IMR-90 (cell line): ENCODE measurements around the gene PAM16. TPM values are rescaled to one million over a fixed set of nuclear protein-coding genes. Genes with fewer than 3 reads are reported as not detected.
A peak's percentile ranks its signal among the peaks of the same experiment; 100 is the strongest.

Source experiments
- ATAC-seq: fragments of 200-7000 bp; cut with Tn5 transposase; 2 replicates; pipeline ENCODE4 v1.9.1; 2020; ENCODE audit warnings: low read depth, mild to moderate bottlenecking, moderate library complexity
- BruUV-seq: library from RNA; stranded (reverse); fragments of 400-500 nt; replicated peaks from 2 replicates; lab custom pipeline; 2021; lab: Mats Ljungman, UMichigan
- CTCF ChIA-PET: fragments of 300-600 bp; formaldehyde crosslinking; extraction: SDS; loops from one replicate; lab custom pipeline; 2021; ENCODE audit warnings: antibody characterized with exemption; lab: Yijun Ruan, JAX
- POLR2A ChIA-PET: fragments of 300-600 bp; sonication (Branson Sonifier 250); formaldehyde crosslinking; loops from one replicate; lab custom pipeline; 2022; ENCODE audit warnings: antibody characterized with exemption; ENCODE audit not compliant: unreplicated experiment; lab: Charles Lee
- DNase-seq: peaks from one replicate; pipeline ENCODE4 v3.0.0; 2013
- H2AFZ ChIP-seq: replicated peaks from 2 replicates; pipeline ENCODE3; 2013; ENCODE audit warnings: low read length, mild to moderate bottlenecking; ENCODE audit not compliant: poor library complexity
- H2AK5ac ChIP-seq: 2 replicates; pipeline ENCODE4 v1.6.1; 2013; ENCODE audit warnings: low read depth, low read length, inconsistent platforms
- H2AK9ac ChIP-seq: replicated peaks from 2 replicates; pipeline ENCODE3; 2013; ENCODE audit warnings: mild to moderate bottlenecking, low read depth, low read length, moderate library complexity; ENCODE audit not compliant: poor library complexity
- H2BK120ac ChIP-seq: 2 replicates; pipeline ENCODE4 v1.6.1; 2013; ENCODE audit warnings: low read depth, low read length, inconsistent platforms
- H2BK15ac ChIP-seq: 3 replicates; pipeline ENCODE4 v1.6.1; 2013; ENCODE audit warnings: low read depth, low read length, inconsistent platforms
- H2BK20ac ChIP-seq: 2 replicates; pipeline ENCODE4 v1.6.1; 2013; ENCODE audit warnings: low read depth, mild to moderate bottlenecking, inconsistent platforms, low read length, moderate library complexity
- H2BK5ac ChIP-seq: 2 replicates; pipeline ENCODE4 v1.6.1; 2013; ENCODE audit warnings: mild to moderate bottlenecking, low read depth, low read length, inconsistent platforms; ENCODE audit not compliant: poor library complexity, severe bottlenecking
- H3K14ac ChIP-seq: replicated peaks from 2 replicates; pipeline ENCODE4 v1.6.1; 2013; ENCODE audit warnings: low read depth, low read length, inconsistent platforms
- H3K18ac ChIP-seq: 2 replicates; pipeline ENCODE4 v1.6.1; 2013; ENCODE audit warnings: low read depth, low read length, control low read depth
- H3K23ac ChIP-seq: 2 replicates; pipeline ENCODE4 v1.6.1; 2013; ENCODE audit warnings: low read depth, low read length, inconsistent platforms
- H3K27ac ChIP-seq: 2 replicates; pipeline ENCODE4 v1.5.1; 2013; ENCODE audit warnings: mild to moderate bottlenecking, control low read depth, low read length; ENCODE audit not compliant: insufficient read depth
- H3K27me3 ChIP-seq: 2 replicates; pipeline ENCODE4 v1.6.1; 2013; ENCODE audit warnings: low read length; ENCODE audit not compliant: control insufficient read depth, insufficient read depth
- H3K36me3 ChIP-seq: 2 replicates; pipeline ENCODE4 v1.6.1; 2013; ENCODE audit warnings: low read length, mixed read lengths; ENCODE audit not compliant: control insufficient read depth, insufficient read depth
- H3K4ac ChIP-seq: 2 replicates; pipeline ENCODE4 v1.6.1; 2013; ENCODE audit warnings: low read depth, low read length, inconsistent platforms
- H3K4me1 ChIP-seq: 2 replicates; pipeline ENCODE4 v1.6.1; 2013; ENCODE audit warnings: low read length, mixed read lengths; ENCODE audit not compliant: control insufficient read depth, insufficient read depth
- H3K4me2 ChIP-seq: 2 replicates; pipeline ENCODE4 v1.6.1; 2013; ENCODE audit warnings: low read depth, mild to moderate bottlenecking, control low read depth, low read length, moderate library complexity
- H3K4me3 ChIP-seq: 2 replicates; pipeline ENCODE4 v1.5.1; 2013; ENCODE audit warnings: low read depth, mild to moderate bottlenecking, control low read depth, low read length, moderate library complexity; ENCODE audit not compliant: insufficient read depth
- H3K56ac ChIP-seq: 2 replicates; pipeline ENCODE4 v1.6.1; 2013; ENCODE audit warnings: low read length, inconsistent platforms; ENCODE audit not compliant: insufficient read depth; ENCODE audit errors: extremely low read depth
- H3K79me1 ChIP-seq, 2 experiments: 2 replicates each; pipeline ENCODE4 v1.6.1; 2013; ENCODE audit warnings: low read length in 2 of 2, inconsistent platforms in 1 of 2, low read depth in 1 of 2
- H3K9ac ChIP-seq: 2 replicates; pipeline ENCODE4 v1.6.1; 2013; ENCODE audit warnings: low read depth, low read length, control low read depth
- H3K9me1 ChIP-seq: 2 replicates; pipeline ENCODE4 v1.6.1; 2013; ENCODE audit warnings: low read length, inconsistent platforms; ENCODE audit not compliant: insufficient read depth
- H3K9me3 ChIP-seq: 2 replicates; pipeline ENCODE4 v1.6.1; 2013; ENCODE audit warnings: low read length; ENCODE audit not compliant: control insufficient read depth, insufficient read depth
- H4K20me1 ChIP-seq: 2 replicates; pipeline ENCODE4 v1.6.1; 2013; ENCODE audit warnings: low read length, inconsistent platforms; ENCODE audit not compliant: insufficient read depth
- H4K5ac ChIP-seq: 2 replicates; pipeline ENCODE4 v1.6.1; 2013; ENCODE audit warnings: mild to moderate bottlenecking, low read depth, low read length, control low read depth
- H4K8ac ChIP-seq, 2 experiments: 2 replicates each; pipeline ENCODE4 v1.6.1; 2013; ENCODE audit warnings: low read depth in 2 of 2, low read length in 2 of 2, control low read depth in 1 of 2, inconsistent platforms in 1 of 2
- H4K91ac ChIP-seq: 2 replicates; pipeline ENCODE4 v1.6.1; 2013; ENCODE audit warnings: low read depth, low read length, inconsistent platforms; ENCODE audit not compliant: insufficient read depth
- CHD1 ChIP-seq: IDR thresholded peaks from 2 replicates; pipeline ENCODE4 v1.6.1; 2012; ENCODE audit warnings: low read depth, low read length, improper control_type of control experiment
- MAZ ChIP-seq: IDR thresholded peaks from 2 replicates; pipeline ENCODE4 v1.6.1; 2012; ENCODE audit warnings: low read depth, mild to moderate bottlenecking, low read length, improper control_type of control experiment, moderate library complexity, borderline replicate concordance
- SMC3 ChIP-seq: fragments of 150-350 bp; IDR thresholded peaks from 2 replicates; pipeline ENCODE4 v1.6.1; 2016; ENCODE audit warnings: low read depth, mild to moderate bottlenecking, antibody characterized with exemption, low read length, moderate library complexity
- WGBS, 2 experiments: methylation state at CpG; one replicate each; pipeline versions ENCODE4 v1.1.5 to v1.1.7; 2013; ENCODE audit warnings: missing lambda C conversion rate in 2 of 2; ENCODE audit not compliant: insufficient read length in 1 of 2; ENCODE audit errors: extremely low coverage in 2 of 2; 5-methylcytosine and 5-hydroxymethylcytosine counted together
- dilution Hi-C: fragments of 300-500 bp; cut with HindIII; formaldehyde crosslinking; loops from one replicate; pipeline ENCODE4 v1.14.3; 2018; ENCODE audit warnings: low sequenced_read_pairs; ENCODE audit not compliant: unreplicated experiment
- in situ Hi-C: fragments of 300-500 bp; cut with MboI; formaldehyde crosslinking; loops from 3 replicates; pipeline ENCODE4 v1.14.3; 2019; ENCODE audit warnings: low sequenced_read_pairs, inconsistent platforms, mixed read lengths
- intact Hi-C: fragments of 100-400 bp; cut with micrococcal nuclease; formaldehyde crosslinking; loops from 2 replicates; pipeline ENCODE4 v1.10.0; 2022
- polyA plus RNA-seq, 3 experiments: library from polyadenylated mRNA; depleted of rRNA; stranded (reverse); fragments of >200 nt; gene quantifications; 2 replicates each; pipeline ENCODE4 v1.2.3, GENCODE V29; 2012; ENCODE audit warnings: low replicate concordance in 1 of 3
- total RNA-seq: library from RNA; depleted of rRNA; stranded (reverse); fragments of >200 nt; gene quantifications from 2 replicates; pipeline ENCODE4 v1.2.3, GENCODE V29; 2012
- TF ChIP-seq, protein P1 (sequence below): fragments of 150-350 bp; IDR thresholded peaks from 2 replicates; pipeline ENCODE4 v1.6.1; 2016; ENCODE audit warnings: low read depth, mild to moderate bottlenecking, low read length, moderate library complexity, borderline replicate concordance

Gene PAM16
- total and polyA plus RNA-seq, 2 of the 4 experiments (the other 2 are of a cell fraction), result 17.9 to 48.4 TPM

DNA sequence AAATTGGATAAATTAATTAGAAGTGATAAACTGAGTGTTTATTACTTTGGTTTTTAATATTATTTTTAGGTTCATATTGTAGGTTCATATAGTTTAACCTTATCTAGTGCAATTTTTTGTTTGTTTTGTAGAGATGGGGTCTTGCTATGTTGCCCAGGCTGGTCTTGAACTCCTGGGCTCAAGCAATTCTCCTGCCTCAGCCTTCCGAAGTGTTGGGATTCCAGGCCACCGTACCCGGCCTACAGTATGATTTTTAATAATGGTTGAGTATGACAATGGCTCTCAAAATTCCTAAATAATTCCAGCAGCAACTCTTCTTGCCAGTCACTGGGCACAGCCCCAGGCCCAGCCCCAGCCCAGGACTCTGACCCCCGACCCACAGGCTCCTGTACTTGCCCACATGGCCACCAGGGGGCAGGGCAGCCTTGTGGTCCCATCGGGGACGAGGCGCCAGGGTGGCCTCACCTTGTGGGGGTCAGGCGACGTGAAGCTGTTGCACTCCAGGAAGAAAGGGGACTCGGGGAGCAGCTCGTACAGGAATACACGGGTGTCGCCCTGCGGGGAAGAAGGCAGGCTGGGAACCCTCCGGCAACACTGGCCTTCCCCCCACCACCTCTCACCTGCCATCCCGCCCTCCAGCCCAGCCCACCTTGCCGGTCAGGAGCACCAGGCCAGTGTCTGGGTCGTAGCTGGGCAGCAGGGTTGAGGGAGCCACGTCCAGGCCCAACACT lies 7.9 kb upstream of the PAM16 start (continued):
- TF ChIP-seq SMC3, result peak; percentile 92
- no peak for TF ChIP-seq CHD1

DNA sequence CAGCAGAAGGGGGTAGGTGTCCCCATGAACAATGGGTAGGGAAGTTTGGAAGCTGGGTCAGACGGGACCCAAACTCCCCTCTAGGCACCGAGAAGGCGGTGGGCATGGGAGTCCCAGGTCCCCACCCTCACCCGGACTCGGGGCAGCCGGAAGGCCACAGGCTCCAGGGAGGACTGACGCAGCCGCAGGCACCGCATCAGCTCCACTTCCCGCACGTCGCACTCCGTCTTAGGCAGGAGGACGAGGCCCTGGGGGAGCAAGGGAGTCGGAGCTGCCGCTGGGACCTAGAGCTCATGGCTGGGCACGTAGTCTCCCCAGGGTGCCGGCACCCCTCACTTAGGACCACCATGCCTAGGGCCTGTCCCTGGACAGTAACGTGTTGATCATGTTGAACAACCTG lies 7.1 kb upstream of the PAM16 start:
- Histone ChIP-seq H4K20me1 (peaks cover 4% of the 10 kb centered on the region; the same call in 1 of the 2 replicates), H4K8ac (no peak overlapping the region), H3K14ac (no peak overlapping the region), H2BK5ac (no peak overlapping the region), H2AK9ac (no peak overlapping the region), H3K4me3 (no peak overlapping the region), H3K27ac (no peak overlapping the region), H2AK5ac (peak overlapping the region; percentile 76; the same call in 1 of the 2 replicates), H2BK120ac (no peak overlapping the region), H3K36me3 (peaks cover 4% of the 10 kb centered on the region; the same call in 1 of the 2 replicates), H3K9me3 (no peaks in the 10 kb centered on the region), H3K4ac (no peak overlapping the region), H3K4me2 (no peak overlapping the region), H3K9me1 (0 out of 2 replicates have a peak, but pooled peaks cover 5% of the 10 kb centered on the region), H3K23ac (no peak overlapping the region), H4K91ac (no peak overlapping the region), H3K9ac (no peak overlapping the region), H2BK15ac (no peak overlapping the region), H2AFZ (no peak overlapping the region), H3K4me1 (peaks cover 1% of the 10 kb centered on the region; the same call in 1 of the 2 replicates), H4K5ac (no peak overlapping the region), H3K18ac (no peak overlapping the region), H2BK20ac (no peak overlapping the region), H3K79me1 (no peaks in the 10 kb centered on the region), H3K56ac (no peak overlapping the region), H3K27me3 (no peaks in the 10 kb centered on the region)
- CTCF ChIA-PET, result interaction anchor here (0.8 kb wide), 1 partner anchor 44 kb away, joined by 4 read pairs; no protein-coding TSS in a partner anchor
- in situ Hi-C loops (no loop called here), dilution Hi-C loops (no loop called here), intact Hi-C loops (no loop called here)
- DNase-seq (no peak), ATAC-seq (no peak)
- POLR2A ChIA-PET, result no interaction called here
- BruUV-seq, result no TSS peak
- 96% methylated on average over 13 of the region's 19 CpGs; no CpG with 5 or more reads in 1 of the 2 experiments for WGBS, 2 experiments
- TF ChIP-seq MAZ (no peak), CHD1 (no peak)
- TF ChIP-seq, protein P1, sequence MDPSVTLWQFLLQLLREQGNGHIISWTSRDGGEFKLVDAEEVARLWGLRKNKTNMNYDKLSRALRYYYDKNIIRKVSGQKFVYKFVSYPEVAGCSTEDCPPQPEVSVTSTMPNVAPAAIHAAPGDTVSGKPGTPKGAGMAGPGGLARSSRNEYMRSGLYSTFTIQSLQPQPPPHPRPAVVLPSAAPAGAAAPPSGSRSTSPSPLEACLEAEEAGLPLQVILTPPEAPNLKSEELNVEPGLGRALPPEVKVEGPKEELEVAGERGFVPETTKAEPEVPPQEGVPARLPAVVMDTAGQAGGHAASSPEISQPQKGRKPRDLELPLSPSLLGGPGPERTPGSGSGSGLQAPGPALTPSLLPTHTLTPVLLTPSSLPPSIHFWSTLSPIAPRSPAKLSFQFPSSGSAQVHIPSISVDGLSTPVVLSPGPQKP, result no peak
